ENCODE results near the gene LTBP1. TPM values are rescaled to one million over a fixed set of nuclear protein-coding genes. Genes with fewer than 3 reads are reported as not detected.
A peak's percentile ranks its signal among the peaks of the same experiment; 100 is the strongest.

Gene LTBP1
- total RNA-seq, 3 donors from 2014 or later: 14.3 to 38.4 (median 33.6) TPM

GRCh38 chr2:33373986-33374385 is 427.2 kb downstream of the LTBP1 start:
- Histone ChIP-seq H3K4me1 (ENCODE audit: low read depth) (no peaks in the 10 kb centered on the region), H3K4me3 (no peak overlapping the region), H3K36me3 (ENCODE audit: low read depth) (no peaks in the 10 kb centered on the region), H3K9me3 (no peaks in the 10 kb centered on the region)
- TF ChIP-seq CTCF (IDR thresholded peaks at IDR 0.05): no peak
- intact Hi-C loops (cut with DNase I, micrococcal nuclease): no loop called here
- ATAC-seq (no peak), DNase-seq (no peak)

- ATAC-seq (no peak), DNase-seq (no peak)
- Histone ChIP-seq H3K36me3 (ENCODE audit: low read depth) (no peaks in the 10 kb centered on the region), H3K9me3 (no peaks in the 10 kb centered on the region), H3K4me1 (ENCODE audit: low read depth) (no peaks in the 10 kb centered on the region), H3K4me3 (no peak overlapping the region)
- TF ChIP-seq CTCF (IDR thresholded peaks at IDR 0.05): no peak
- intact Hi-C loops (cut with DNase I, micrococcal nuclease): no loop called here
Measured at GRCh38 chr2:33375054-33375453, 428.3 kb downstream of the LTBP1 start.

GRCh38 chr2:33377048-33377447 is 430.3 kb downstream of the LTBP1 start:
- no peak for ATAC-seq

GRCh38 chr2:33378556-33379210 is 431.9 kb downstream of the LTBP1 start:
- TF ChIP-seq CTCF (IDR thresholded peaks at IDR 0.05): no peak
- no peaks in the 10 kb centered on the region for H3K9me3 ChIP-seq
- intact Hi-C loops (cut with DNase I, micrococcal nuclease): no loop called here
- H3K36me3 ChIP-seq (ENCODE audit: low read depth): no peaks in the 10 kb centered on the region
- no peak for DNase-seq
- ATAC-seq: no peak
- no peak overlapping the region for H3K4me3 ChIP-seq
- no peaks in the 10 kb centered on the region for H3K4me1 ChIP-seq (ENCODE audit: low read depth)

More at GRCh38 chr2:33377048-33377447, 430.3 kb downstream of the LTBP1 start:
- intact Hi-C loops (cut with DNase I, micrococcal nuclease): no loop called here
- Histone ChIP-seq H3K9me3 (no peaks in the 10 kb centered on the region), H3K4me3 (no peak overlapping the region), H3K4me1 (ENCODE audit: low read depth) (no peaks in the 10 kb centered on the region), H3K36me3 (ENCODE audit: low read depth) (no peaks in the 10 kb centered on the region)
- no peak for TF ChIP-seq CTCF (IDR thresholded peaks at IDR 0.05)
- DNase-seq: no peak

- H3K36me3 ChIP-seq (ENCODE audit: low read depth): no peaks in the 10 kb centered on the region
- peak; percentile 33 for TF ChIP-seq CTCF (IDR thresholded peaks at IDR 0.05)
- no peaks in the 10 kb centered on the region for H3K4me1 ChIP-seq (ENCODE audit: low read depth)
- H3K4me3 ChIP-seq: no peak overlapping the region
- DNase-seq (no peak), ATAC-seq (no peak)
- no peaks in the 10 kb centered on the region for H3K9me3 ChIP-seq
- intact Hi-C loops (cut with DNase I, micrococcal nuclease): no loop called here
Measured at GRCh38 chr2:33380001-33380609, 433.4 kb downstream of the LTBP1 start.

Data from mucosa of descending colon (tissue), 3 donors.